HepG2 (cell line): ENCODE results near the gene ALG9. TPM values are rescaled to one million over a fixed set of nuclear protein-coding genes. Genes with fewer than 3 reads are reported as not detected.
A peak's percentile ranks its signal among the peaks of the same experiment; 100 is the strongest.

ENCODE experiments used
- CBX5 ChIP-seq: sonication (generic); formaldehyde crosslinking; IDR thresholded peaks from 2 replicates; pipeline ENCODE4 v1.4.0; 2020; ENCODE audit warnings: missing genetic modification reagents, borderline replicate concordance
- MAFK ChIP-seq, 2 experiments: IDR thresholded peaks in 1 of 2; conservative IDR thresholded peaks in 1 of 2; 2 replicates each; pipeline ENCODE4 v1.6.1; 2011; ENCODE audit warnings: improper control_type of control experiment in 2 of 2, low read length in 2 of 2
- SNAI1 ChIP-seq: sonication (generic); formaldehyde crosslinking; IDR thresholded peaks from 2 replicates; pipeline ENCODE4 v1.5.0; 2020; ENCODE audit warnings: mild to moderate bottlenecking, missing genetic modification reagents, borderline replicate concordance
- TARDBP ChIP-seq: sonication (generic); formaldehyde crosslinking; IDR thresholded peaks from 2 replicates; pipeline ENCODE4 v1.8.0; 2022; ENCODE audit warnings: mild to moderate bottlenecking, missing genetic modification reagents
- THAP11 ChIP-seq: IDR thresholded peaks from 2 replicates; pipeline ENCODE4 v1.6.1; 2016; ENCODE audit warnings: missing biosample characterization, missing genetic modification reagents
- ZFAT ChIP-seq: sonication (generic); formaldehyde crosslinking; conservative IDR thresholded peaks from 2 replicates; pipeline ENCODE4 v1.8.1; 2023; ENCODE audit warnings: missing genetic modification reagents, inconsistent platforms
- ZFP36 ChIP-seq: fragments of 150-350 bp; IDR thresholded peaks from 2 replicates; pipeline ENCODE4 v1.6.1; 2018; ENCODE audit warnings: borderline replicate concordance, low read length, low read depth; ENCODE audit not compliant: partially characterized antibody
- ZNF12 ChIP-seq: sonication (generic); formaldehyde crosslinking; IDR thresholded peaks from 2 replicates; pipeline ENCODE4 v1.5.0; 2020; ENCODE audit warnings: missing genetic modification reagents
- ZNF180 ChIP-seq: sonication (generic); formaldehyde crosslinking; IDR thresholded peaks from 2 replicates; pipeline ENCODE4 v1.4.0; 2020; ENCODE audit warnings: low read depth, missing genetic modification reagents, borderline replicate concordance
- ZNF20 ChIP-seq: sonication (generic); formaldehyde crosslinking; IDR thresholded peaks from 2 replicates; pipeline ENCODE4 v1.4.0; 2020; ENCODE audit warnings: mild to moderate bottlenecking, moderate library complexity, missing genetic modification reagents
- ZNF598 ChIP-seq: sonication (generic); formaldehyde crosslinking; IDR thresholded peaks from 2 replicates; pipeline ENCODE4 v1.5.1; 2020; ENCODE audit warnings: mild to moderate bottlenecking, missing genetic modification reagents, borderline replicate concordance
- polyA plus RNA-seq, 8 experiments: library from polyadenylated mRNA; depleted of rRNA in 3 of 8; stranded (reverse) in 7 of 8; unstranded in 1 of 8; fragments of >200 nt; fragmentation: Illumina TruSeq in 4 of 8; extraction: Trizol in 4 of 8; gene quantifications; 2 replicates each; pipeline versions ENCODE4 v1.2.1 to v1.2.3, GENCODE V29; 2011 to 2016; ENCODE audit warnings: low read depth in 4 of 8, missing spikeins in 1 of 8, mixed read lengths in 1 of 8; ENCODE audit not compliant: insufficient read depth in 1 of 8
- total RNA-seq, 5 experiments: library from RNA; depleted of rRNA; stranded (reverse); fragments of >200 nt; fragmentation: Illumina TruSeq; extraction: Trizol; gene quantifications; 2 replicates each; pipeline ENCODE4 v1.2.3, GENCODE V29; 2016; ENCODE audit warnings: low read depth in 1 of 5
- TF ChIP-seq, protein P1 (sequence below): sonication (generic); formaldehyde crosslinking; IDR thresholded peaks from 2 replicates; pipeline ENCODE4 v1.4.0; 2020; ENCODE audit warnings: low read depth, mild to moderate bottlenecking, missing genetic modification reagents
- TF ChIP-seq, protein P2 (sequence below): sonication (generic); formaldehyde crosslinking; IDR thresholded peaks from 2 replicates; pipeline ENCODE4 v1.4.0; 2020; ENCODE audit warnings: mild to moderate bottlenecking, missing genetic modification reagents
- TF ChIP-seq, protein P3 (sequence below): sonication (generic); formaldehyde crosslinking; IDR thresholded peaks from 2 replicates; pipeline ENCODE4 v1.5.0; 2020; ENCODE audit warnings: missing genetic modification reagents
- TF ChIP-seq, protein P4 (sequence below): sonication (generic); formaldehyde crosslinking; IDR thresholded peaks from 2 replicates; pipeline ENCODE4 v1.9.0; 2021; ENCODE audit warnings: missing genetic modification reagents, mild to moderate bottlenecking, borderline replicate concordance
- TF ChIP-seq, protein P5 (sequence below): sonication (generic); formaldehyde crosslinking; IDR thresholded peaks from 2 replicates; pipeline ENCODE4 v1.9.0; 2021; ENCODE audit warnings: mild to moderate bottlenecking, missing genetic modification reagents
- TF ChIP-seq, protein P6 (sequence below): sonication (generic); formaldehyde crosslinking; IDR thresholded peaks from 2 replicates; pipeline ENCODE4 v1.8.0; 2022; ENCODE audit warnings: missing genetic modification reagents, low read depth, mild to moderate bottlenecking, borderline replicate concordance

Gene ALG9
- total and polyA plus RNA-seq, 2 of the 13 experiments (the other 11 are each of a cell fraction or from before 2014, with no cell fraction given), result 39.4 to 40.6 TPM

DNA sequence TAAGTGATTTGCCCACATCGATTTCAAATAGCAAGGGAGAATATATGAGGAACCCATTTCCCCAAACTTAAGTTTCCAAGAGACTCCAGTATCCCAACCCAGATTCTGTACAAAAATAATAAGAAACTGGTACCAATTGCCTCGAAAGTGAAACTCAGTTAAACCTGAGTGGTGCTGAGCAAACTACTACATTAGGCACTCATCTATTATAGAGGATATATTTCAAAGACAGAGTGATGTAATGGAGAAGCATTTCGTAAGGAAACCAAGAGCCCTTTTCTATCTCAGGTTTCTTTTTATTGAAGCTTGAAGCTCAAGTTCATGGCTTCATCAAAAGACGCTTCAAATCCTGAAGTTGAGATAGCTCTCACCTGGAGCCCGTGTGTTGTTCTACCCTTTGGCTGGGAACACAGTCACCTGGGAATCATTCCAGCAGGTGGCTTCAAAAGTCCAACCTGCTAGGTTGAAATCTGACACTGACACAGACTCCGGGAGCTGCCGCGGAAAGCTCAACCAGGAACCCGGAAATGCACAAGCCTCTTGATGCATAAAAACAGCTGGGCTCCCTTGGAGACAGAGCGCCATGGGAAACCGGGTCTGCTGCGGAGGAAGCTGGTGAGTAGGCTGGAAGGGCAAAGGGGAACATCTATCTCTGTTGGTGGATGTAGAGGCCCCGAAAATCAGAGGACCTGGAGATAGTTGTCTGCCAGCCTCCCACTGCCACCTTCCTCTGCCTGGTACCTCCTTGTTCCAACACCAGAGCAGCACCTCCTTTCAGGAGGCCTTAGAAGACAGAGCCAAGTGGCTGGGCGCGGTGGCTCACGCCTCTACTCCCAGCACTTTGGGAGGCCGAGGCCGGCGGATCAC lies 47.2 kb upstream of the ALG9 start, which contains the start of gene C11orf52 (continued):
- TF ChIP-seq, protein P1, sequence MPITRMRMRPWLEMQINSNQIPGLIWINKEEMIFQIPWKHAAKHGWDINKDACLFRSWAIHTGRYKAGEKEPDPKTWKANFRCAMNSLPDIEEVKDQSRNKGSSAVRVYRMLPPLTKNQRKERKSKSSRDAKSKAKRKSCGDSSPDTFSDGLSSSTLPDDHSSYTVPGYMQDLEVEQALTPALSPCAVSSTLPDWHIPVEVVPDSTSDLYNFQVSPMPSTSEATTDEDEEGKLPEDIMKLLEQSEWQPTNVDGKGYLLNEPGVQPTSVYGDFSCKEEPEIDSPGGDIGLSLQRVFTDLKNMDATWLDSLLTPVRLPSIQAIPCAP (CRISPR knock-in tag), result no peak
- TF ChIP-seq, protein P2, sequence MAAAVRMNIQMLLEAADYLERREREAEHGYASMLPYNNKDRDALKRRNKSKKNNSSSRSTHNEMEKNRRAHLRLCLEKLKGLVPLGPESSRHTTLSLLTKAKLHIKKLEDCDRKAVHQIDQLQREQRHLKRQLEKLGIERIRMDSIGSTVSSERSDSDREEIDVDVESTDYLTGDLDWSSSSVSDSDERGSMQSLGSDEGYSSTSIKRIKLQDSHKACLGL (CRISPR knock-in tag), result no peak
- TF ChIP-seq ZFAT (CRISPR knock-in tag) (no peak), ZFP36 (no peak), ZNF20 (CRISPR knock-in tag) (no peak), ZNF12 (CRISPR knock-in tag) (no peak), ZNF180 (no peak), MAFK (conservative IDR thresholded peaks at IDR 0.05 in 1 of 2, IDR thresholded peaks at IDR 0.05 in 1 of 2; ENCODE audit: low read length in 2 of 2) (no peak), THAP11 (no peak; the same call in 1 of the 2 replicates), ZNF598 (CRISPR knock-in tag) (no peak), TARDBP (CRISPR knock-in tag) (peak; percentile 77), CBX5 (CRISPR knock-in tag) (no peak; the same call in 1 of the 2 replicates), SNAI1 (CRISPR knock-in tag) (no peak)
- TF ChIP-seq, protein P3, sequence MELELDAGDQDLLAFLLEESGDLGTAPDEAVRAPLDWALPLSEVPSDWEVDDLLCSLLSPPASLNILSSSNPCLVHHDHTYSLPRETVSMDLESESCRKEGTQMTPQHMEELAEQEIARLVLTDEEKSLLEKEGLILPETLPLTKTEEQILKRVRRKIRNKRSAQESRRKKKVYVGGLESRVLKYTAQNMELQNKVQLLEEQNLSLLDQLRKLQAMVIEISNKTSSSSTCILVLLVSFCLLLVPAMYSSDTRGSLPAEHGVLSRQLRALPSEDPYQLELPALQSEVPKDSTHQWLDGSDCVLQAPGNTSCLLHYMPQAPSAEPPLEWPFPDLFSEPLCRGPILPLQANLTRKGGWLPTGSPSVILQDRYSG, result no peak
- TF ChIP-seq, protein P4, sequence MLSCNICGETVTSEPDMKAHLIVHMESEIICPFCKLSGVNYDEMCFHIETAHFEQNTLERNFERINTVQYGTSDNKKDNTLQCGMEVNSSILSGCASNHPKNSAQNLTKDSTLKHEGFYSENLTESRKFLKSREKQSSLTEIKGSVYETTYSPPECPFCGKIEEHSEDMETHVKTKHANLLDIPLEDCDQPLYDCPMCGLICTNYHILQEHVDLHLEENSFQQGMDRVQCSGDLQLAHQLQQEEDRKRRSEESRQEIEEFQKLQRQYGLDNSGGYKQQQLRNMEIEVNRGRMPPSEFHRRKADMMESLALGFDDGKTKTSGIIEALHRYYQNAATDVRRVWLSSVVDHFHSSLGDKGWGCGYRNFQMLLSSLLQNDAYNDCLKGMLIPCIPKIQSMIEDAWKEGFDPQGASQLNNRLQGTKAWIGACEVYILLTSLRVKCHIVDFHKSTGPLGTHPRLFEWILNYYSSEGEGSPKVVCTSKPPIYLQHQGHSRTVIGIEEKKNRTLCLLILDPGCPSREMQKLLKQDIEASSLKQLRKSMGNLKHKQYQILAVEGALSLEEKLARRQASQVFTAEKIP (CRISPR knock-in tag), result no peak
- TF ChIP-seq, protein P5, sequence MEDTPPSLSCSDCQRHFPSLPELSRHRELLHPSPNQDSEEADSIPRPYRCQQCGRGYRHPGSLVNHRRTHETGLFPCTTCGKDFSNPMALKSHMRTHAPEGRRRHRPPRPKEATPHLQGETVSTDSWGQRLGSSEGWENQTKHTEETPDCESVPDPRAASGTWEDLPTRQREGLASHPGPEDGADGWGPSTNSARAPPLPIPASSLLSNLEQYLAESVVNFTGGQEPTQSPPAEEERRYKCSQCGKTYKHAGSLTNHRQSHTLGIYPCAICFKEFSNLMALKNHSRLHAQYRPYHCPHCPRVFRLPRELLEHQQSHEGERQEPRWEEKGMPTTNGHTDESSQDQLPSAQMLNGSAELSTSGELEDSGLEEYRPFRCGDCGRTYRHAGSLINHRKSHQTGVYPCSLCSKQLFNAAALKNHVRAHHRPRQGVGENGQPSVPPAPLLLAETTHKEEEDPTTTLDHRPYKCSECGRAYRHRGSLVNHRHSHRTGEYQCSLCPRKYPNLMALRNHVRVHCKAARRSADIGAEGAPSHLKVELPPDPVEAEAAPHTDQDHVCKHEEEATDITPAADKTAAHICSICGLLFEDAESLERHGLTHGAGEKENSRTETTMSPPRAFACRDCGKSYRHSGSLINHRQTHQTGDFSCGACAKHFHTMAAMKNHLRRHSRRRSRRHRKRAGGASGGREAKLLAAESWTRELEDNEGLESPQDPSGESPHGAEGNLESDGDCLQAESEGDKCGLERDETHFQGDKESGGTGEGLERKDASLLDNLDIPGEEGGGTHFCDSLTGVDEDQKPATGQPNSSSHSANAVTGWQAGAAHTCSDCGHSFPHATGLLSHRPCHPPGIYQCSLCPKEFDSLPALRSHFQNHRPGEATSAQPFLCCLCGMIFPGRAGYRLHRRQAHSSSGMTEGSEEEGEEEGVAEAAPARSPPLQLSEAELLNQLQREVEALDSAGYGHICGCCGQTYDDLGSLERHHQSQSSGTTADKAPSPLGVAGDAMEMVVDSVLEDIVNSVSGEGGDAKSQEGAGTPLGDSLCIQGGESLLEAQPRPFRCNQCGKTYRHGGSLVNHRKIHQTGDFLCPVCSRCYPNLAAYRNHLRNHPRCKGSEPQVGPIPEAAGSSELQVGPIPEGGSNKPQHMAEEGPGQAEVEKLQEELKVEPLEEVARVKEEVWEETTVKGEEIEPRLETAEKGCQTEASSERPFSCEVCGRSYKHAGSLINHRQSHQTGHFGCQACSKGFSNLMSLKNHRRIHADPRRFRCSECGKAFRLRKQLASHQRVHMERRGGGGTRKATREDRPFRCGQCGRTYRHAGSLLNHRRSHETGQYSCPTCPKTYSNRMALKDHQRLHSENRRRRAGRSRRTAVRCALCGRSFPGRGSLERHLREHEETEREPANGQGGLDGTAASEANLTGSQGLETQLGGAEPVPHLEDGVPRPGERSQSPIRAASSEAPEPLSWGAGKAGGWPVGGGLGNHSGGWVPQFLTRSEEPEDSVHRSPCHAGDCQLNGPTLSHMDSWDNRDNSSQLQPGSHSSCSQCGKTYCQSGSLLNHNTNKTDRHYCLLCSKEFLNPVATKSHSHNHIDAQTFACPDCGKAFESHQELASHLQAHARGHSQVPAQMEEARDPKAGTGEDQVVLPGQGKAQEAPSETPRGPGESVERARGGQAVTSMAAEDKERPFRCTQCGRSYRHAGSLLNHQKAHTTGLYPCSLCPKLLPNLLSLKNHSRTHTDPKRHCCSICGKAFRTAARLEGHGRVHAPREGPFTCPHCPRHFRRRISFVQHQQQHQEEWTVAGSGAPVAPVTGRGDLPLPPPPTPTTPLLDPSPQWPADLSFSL, result no peak
- TF ChIP-seq, protein P6, sequence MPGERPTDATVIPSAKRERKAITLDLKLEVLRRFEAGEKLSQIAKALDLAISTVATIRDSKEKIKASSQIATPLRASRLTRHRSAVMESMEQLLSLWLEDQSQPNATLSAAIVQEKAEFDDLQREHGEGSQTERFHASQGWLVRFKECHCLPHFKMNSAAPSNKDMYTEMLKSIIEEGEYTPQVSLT (CRISPR knock-in tag), result no peak
